Measurements from ENCODE around the gene LYZL1. TPM values are rescaled to one million over a fixed set of nuclear protein-coding genes. Genes with fewer than 3 reads are reported as not detected.

LYZL1 gene
- total RNA-seq, 3 donors from 2014 or later = not detected

DNA sequence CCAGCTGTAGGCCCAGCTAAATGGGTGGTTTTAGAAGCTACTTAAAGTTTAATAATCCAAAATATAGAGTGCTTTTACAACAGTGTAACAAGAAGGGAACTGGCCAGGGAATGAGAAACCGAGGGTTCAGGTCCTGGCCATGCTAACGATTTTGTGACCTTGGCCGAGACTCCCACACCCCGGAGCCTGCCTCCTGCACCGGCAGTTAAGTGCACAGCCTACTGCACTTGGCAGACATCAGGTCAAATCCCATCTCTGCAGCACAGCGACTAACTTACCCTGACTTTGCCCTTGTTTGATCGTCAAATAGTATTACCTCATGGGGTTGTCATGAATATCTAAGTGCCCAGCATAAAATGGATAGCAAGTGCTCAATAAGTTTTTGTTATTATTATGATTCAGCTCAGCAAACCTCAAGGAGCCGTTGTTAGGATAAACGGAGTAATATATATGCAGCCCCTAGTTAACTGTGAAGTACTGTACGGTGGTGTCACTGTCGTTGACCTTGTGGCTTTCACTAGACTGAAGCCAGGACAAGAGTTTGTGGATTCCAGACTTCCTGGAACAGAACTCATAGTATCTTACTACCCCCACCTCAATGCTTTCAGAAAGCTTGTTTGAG lies 35.5 kb downstream of the LYZL1 start:
- H3K27me3 ChIP-seq = no peaks in the 10 kb centered on the region
- intact Hi-C loops (cut with DNase I; ENCODE audit: low total_unique reads) = no loop called here
- no peak overlapping the region for H3K4me3 ChIP-seq
- H3K9me3 ChIP-seq = no peaks in the 10 kb centered on the region
- TF ChIP-seq CTCF (IDR thresholded peaks at IDR 0.05) (no peak), POLR2A (IDR thresholded peaks at IDR 0.05) (no peak), POLR2AphosphoS5 (IDR thresholded peaks at IDR 0.05) (no peak)
- no peak overlapping the region for H3K27ac ChIP-seq
- H3K4me1 ChIP-seq = no peaks in the 10 kb centered on the region
- H3K36me3 ChIP-seq = no peaks in the 10 kb centered on the region
- DNase-seq (ENCODE audit: low spot score in 2 of 2) = no peak

DNA sequence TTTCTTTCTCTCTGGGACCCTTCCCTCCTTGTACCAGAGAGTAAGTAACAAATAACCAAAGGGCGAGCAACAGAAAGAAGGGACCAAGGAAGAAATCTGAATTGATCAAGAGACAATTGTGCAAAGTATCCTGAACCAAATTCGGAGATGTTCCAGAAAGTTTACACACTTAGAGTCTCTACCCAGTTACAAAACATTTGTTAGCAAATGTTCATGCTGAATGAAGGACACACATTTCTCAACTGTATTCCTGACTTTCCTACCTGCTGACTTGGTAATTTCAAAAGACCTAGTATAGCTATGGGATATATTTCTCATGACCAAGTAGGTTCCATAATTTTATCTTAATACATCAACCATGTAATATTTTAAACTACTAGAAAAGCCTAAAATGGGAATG lies 37.4 kb downstream of the LYZL1 start:
- Histone ChIP-seq H3K27ac (no peak overlapping the region), H3K4me1 (no peaks in the 10 kb centered on the region), H3K27me3 (no peaks in the 10 kb centered on the region), H3K4me3 (no peak overlapping the region), H3K9me3 (no peaks in the 10 kb centered on the region), H3K36me3 (no peaks in the 10 kb centered on the region)
- DNase-seq (ENCODE audit: low spot score in 2 of 2) = no peak
- intact Hi-C loops (cut with DNase I; ENCODE audit: low total_unique reads) = no loop called here
- no peak for TF ChIP-seq CTCF (IDR thresholded peaks at IDR 0.05)
- no peak for TF ChIP-seq POLR2A (IDR thresholded peaks at IDR 0.05)

GRCh38 chr10:29326886-29327745 lies 38.2 kb downstream of the LYZL1 start:
- Histone ChIP-seq H3K4me1 (no peaks in the 10 kb centered on the region), H3K27me3 (no peaks in the 10 kb centered on the region), H3K4me3 (no peak overlapping the region), H3K27ac (no peak overlapping the region), H3K9me3 (no peaks in the 10 kb centered on the region), H3K36me3 (no peaks in the 10 kb centered on the region)
- TF ChIP-seq CTCF (IDR thresholded peaks at IDR 0.05) = no peak
- TF ChIP-seq POLR2AphosphoS5 (IDR thresholded peaks at IDR 0.05) = no peak
- no peak for TF ChIP-seq POLR2A (IDR thresholded peaks at IDR 0.05)
- intact Hi-C loops (cut with DNase I; ENCODE audit: low total_unique reads) = no loop called here
- no peak for DNase-seq (ENCODE audit: low spot score in 2 of 2)

- H3K27me3 ChIP-seq = no peaks in the 10 kb centered on the region
These were observed 38.9 kb downstream of the LYZL1 start for GRCh38 chr10:29327746-29328102.

More at GRCh38 chr10:29327746-29328102, 38.9 kb downstream of the LYZL1 start:
- H3K4me3 ChIP-seq = no peak overlapping the region
- no peak overlapping the region for H3K27ac ChIP-seq
- intact Hi-C loops (cut with DNase I; ENCODE audit: low total_unique reads) = no loop called here
- no peaks in the 10 kb centered on the region for H3K4me1 ChIP-seq
- TF ChIP-seq CTCF (IDR thresholded peaks at IDR 0.05) = no peak
- no peak for TF ChIP-seq POLR2AphosphoS5 (IDR thresholded peaks at IDR 0.05)
- TF ChIP-seq POLR2A (IDR thresholded peaks at IDR 0.05) = no peak
- no peaks in the 10 kb centered on the region for H3K36me3 ChIP-seq
- DNase-seq (ENCODE audit: low spot score in 2 of 2) = no peak
- H3K9me3 ChIP-seq = no peaks in the 10 kb centered on the region

All from breast epithelium (tissue), 4 donors.